Kidney (tissue), 14 donors: Measurements from ENCODE around the gene PYCR2. TPM values are rescaled to one million over a fixed set of nuclear protein-coding genes. Genes with fewer than 3 reads are reported as not detected.

Source experiments
- DNase-seq, 5 donors: peaks; one replicate each; pipeline ENCODE4 v3.0.0-alpha.2; 2013 to 2020
- FAIRE-seq: peaks from 2 replicates; lab custom pipeline; 2012; peaks lifted over from hg19 to GRCh38; lab: Jason Lieb, UNC
- H3K27ac ChIP-seq, 2 donors: one replicate each; pipeline ENCODE4 v1.7.0; 2013; ENCODE audit warnings: low read depth in 2 of 2, low read length in 2 of 2, inconsistent platforms in 1 of 2
- H3K27me3 ChIP-seq: one replicate; pipeline ENCODE4 v1.7.1; 2013; ENCODE audit warnings: low read length, inconsistent platforms; ENCODE audit not compliant: control insufficient read depth, insufficient read depth
- H3K36me3 ChIP-seq, 3 donors: one replicate each; pipeline versions ENCODE4 v1.7.0 to v1.7.1; 2013; ENCODE audit warnings: low read length in 3 of 3, control low read depth in 1 of 3, inconsistent platforms in 1 of 3; ENCODE audit not compliant: insufficient read depth in 3 of 3, control insufficient read depth in 2 of 3
- H3K4me1 ChIP-seq, 3 donors: one replicate each; pipeline versions ENCODE4 v1.7.0 to v1.7.1; 2013; ENCODE audit warnings: low read length in 3 of 3, inconsistent platforms in 1 of 3, low read depth in 1 of 3; ENCODE audit not compliant: control insufficient read depth in 2 of 3, insufficient read depth in 2 of 3
- H3K4me3 ChIP-seq, 3 donors: one replicate each; pipeline versions ENCODE4 v1.7.0 to v1.8.1; 2013; ENCODE audit warnings: low read length in 3 of 3, control low read depth in 1 of 3, inconsistent platforms in 1 of 3
- H3K9ac ChIP-seq, 3 donors: one replicate each; pipeline versions ENCODE4 v1.7.0 to v1.7.1; 2013; ENCODE audit warnings: low read length in 3 of 3, control low read depth in 1 of 3, inconsistent platforms in 1 of 3
- H3K9me3 ChIP-seq, 3 donors: one replicate each; pipeline versions ENCODE4 v1.7.0 to v1.7.1; 2013; ENCODE audit warnings: low read length in 3 of 3, control low read depth in 1 of 3, inconsistent platforms in 1 of 3; ENCODE audit not compliant: control insufficient read depth in 2 of 3, insufficient read depth in 1 of 3
- intact Hi-C: fragments of 100-400 bp; cut with DNase I; formaldehyde crosslinking; loops from one replicate; pipeline ENCODE4 v1.11.1; 2022
- polyA plus RNA-seq: library from polyadenylated mRNA; stranded (reverse); fragments of 350-450 nt; fragmentation: Illumina TruSeq; extraction: RNeasy Lipid Tissue Mini Kit (QIAGEN cat#74804); gene quantifications from one replicate; pipeline ENCODE4 v1.2.3, GENCODE V29; 2014; ENCODE audit warnings: low read depth, low replicate concordance; ENCODE audit not compliant: insufficient read depth
- total RNA-seq: library from RNA; stranded (reverse); fragmentation: NEBNext Ultra II Directional; extraction: Animal tissue kit (Norgen Biotek cat#: 25700); gene quantifications from one replicate; pipeline ENCODE4 v1.2.1, GENCODE V29; 2021
- TF ChIP-seq, protein P1 (sequence below): IDR thresholded peaks from 3 replicates; pipeline ENCODE4 v1.5.1; 2012; ENCODE audit warnings: mild to moderate bottlenecking, moderate library complexity, borderline replicate concordance; ENCODE audit not compliant: insufficient read depth; ENCODE audit errors: extremely low read depth
- donor health status: control.
- donor health status: control.
- donor health status: control.
- donor health status: control.
- donor health status: control.
- donor health status: DM: yes; HTN: yes; CAD: no.
- donor health status: Normal renal cell carcinoma (clear cell type).

The PYCR2 gene
- total and polyA plus RNA-seq, 2 donors from 2014 or later = 72.4 to 79.3 TPM

DNA sequence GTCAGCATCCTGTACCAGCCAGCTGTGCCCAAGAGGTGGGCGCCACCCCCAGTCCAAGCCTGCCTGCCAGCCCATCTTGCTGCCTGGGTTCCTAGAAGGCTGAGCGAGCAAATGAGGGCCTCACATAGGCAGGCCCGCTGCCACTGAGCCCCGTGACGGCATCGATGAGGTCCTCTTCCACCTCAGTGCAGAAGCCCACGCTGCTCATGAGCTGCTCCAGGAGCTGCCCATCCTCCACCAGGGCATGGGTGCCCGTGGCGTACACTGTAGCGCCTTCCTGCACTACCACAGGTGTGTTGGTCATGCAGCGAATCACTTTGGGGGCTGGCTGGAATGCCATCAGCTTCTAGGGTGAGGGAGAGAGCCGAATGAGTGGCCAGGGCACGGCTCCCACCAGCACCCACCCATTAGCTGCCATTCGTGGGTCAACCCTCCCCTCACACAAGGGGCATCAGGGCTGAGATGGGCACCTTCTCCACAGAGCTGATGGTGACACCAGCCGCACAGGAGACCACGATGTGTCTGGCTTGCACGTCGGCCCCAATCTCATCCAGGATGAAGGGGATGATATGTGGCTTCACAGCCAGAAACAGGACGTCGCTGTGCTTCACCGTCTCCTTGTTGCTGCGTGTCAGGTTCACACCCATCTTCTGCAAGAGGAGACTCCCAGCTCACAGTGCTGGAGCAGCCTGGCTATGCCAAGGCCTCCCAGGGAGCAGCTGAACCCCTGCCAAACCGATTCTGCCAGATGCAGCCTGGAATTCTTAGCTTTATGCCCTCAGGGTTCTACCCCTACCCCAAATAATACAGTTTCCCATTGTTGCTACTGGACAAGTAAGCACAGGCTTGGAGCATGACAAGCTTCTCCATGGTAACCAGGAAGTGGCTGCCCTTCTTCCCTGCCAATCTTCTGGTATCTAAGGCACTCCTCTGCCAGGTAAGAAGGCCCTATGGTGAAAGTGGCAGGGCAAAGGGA is 2.0 kb downstream of the PYCR2 start:
- intact Hi-C loops = no loop called here
- Histone ChIP-seq H3K36me3 (peaks cover 3 to 17% (median 4%) of the 10 kb centered on the region in 3 donors), H3K27ac (no peak overlapping the region), H3K4me1 (peaks cover 0 to 18% (median 6%) of the 10 kb centered on the region in 3 donors), H3K9me3 (no peaks in the 10 kb centered on the region), H3K4me3 (no peak overlapping the region), H3K27me3 (no peaks in the 10 kb centered on the region), H3K9ac (no peak overlapping the region)
- FAIRE-seq (no peak), DNase-seq (peak in 1 of 5 donors; percentile 71)
- TF ChIP-seq, protein P1, sequence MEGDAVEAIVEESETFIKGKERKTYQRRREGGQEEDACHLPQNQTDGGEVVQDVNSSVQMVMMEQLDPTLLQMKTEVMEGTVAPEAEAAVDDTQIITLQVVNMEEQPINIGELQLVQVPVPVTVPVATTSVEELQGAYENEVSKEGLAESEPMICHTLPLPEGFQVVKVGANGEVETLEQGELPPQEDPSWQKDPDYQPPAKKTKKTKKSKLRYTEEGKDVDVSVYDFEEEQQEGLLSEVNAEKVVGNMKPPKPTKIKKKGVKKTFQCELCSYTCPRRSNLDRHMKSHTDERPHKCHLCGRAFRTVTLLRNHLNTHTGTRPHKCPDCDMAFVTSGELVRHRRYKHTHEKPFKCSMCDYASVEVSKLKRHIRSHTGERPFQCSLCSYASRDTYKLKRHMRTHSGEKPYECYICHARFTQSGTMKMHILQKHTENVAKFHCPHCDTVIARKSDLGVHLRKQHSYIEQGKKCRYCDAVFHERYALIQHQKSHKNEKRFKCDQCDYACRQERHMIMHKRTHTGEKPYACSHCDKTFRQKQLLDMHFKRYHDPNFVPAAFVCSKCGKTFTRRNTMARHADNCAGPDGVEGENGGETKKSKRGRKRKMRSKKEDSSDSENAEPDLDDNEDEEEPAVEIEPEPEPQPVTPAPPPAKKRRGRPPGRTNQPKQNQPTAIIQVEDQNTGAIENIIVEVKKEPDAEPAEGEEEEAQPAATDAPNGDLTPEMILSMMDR = no peak

DNA sequence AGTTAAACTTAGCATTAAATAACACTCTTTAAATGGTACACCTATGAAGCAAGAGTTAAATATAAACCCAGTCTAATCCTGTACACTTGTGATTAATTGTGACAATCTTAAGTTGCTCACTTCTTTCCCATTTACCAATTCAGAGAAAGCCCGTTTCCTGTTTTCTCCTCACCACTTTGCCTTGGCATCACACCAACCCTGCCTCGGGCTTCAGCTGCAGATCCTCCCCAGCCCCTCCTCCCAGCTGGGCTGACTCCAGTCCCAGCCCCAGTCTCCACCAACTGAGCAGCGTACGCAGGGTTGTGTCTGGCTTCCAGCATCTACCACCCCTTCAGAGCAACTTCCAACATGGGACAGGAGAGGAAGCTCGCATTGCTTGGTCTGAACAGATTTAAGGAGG is 4.1 kb downstream of the PYCR2 start:
- no peaks in the 10 kb centered on the region for H3K9me3 ChIP-seq
- TF ChIP-seq, protein P1 = no peak
- peaks cover 3 to 17% (median 4%) of the 10 kb centered on the region in 3 donors for H3K36me3 ChIP-seq
- peaks cover 0 to 18% (median 6%) of the 10 kb centered on the region in 3 donors for H3K4me1 ChIP-seq
- H3K4me3 ChIP-seq = no peak overlapping the region
- H3K9ac ChIP-seq = no peak overlapping the region
- FAIRE-seq (no peak), DNase-seq (peak in 2 of 5 donors; percentile 32 to 94)
- no peaks in the 10 kb centered on the region for H3K27me3 ChIP-seq
- intact Hi-C loops = no loop called here
- H3K27ac ChIP-seq = no peak overlapping the region

DNA sequence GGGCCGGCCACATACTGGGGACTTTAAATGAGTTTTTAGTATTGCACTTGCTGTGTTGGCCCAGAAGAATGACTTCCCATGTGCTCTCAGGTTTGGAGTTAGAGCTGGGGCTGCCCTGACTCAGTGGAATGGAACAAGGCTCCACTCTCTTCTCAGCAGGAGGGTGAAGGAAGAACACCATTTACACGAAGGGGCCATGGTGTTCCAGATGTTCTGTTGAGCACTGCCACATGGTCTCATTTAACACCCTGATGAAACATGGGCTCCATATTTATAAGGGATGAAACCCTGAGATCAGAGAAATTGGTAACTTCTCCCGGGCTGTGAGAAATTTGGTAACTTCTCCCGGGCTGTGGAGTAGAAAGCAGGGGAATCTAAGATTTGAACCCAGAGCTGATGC is 5.8 kb downstream of the PYCR2 start:
- intact Hi-C loops = no loop called here
- Histone ChIP-seq H3K9ac (no peak overlapping the region), H3K36me3 (peaks cover 3 to 17% (median 4%) of the 10 kb centered on the region in 3 donors)

More for the DNA sequence above, 5.8 kb downstream of the PYCR2 start:
- peaks cover 0 to 14% (median 6%) of the 10 kb centered on the region in 3 donors for H3K4me1 ChIP-seq
- no peaks in the 10 kb centered on the region for H3K9me3 ChIP-seq
- DNase-seq (peak in 1 of 5 donors; percentile 9), FAIRE-seq (no peak)
- TF ChIP-seq, protein P1 = no peak
- no peaks in the 10 kb centered on the region for H3K27me3 ChIP-seq
- no peak overlapping the region for H3K4me3 ChIP-seq
- no peak overlapping the region for H3K27ac ChIP-seq
